Measurements from ENCODE around the gene RAB37.

The RAB37 gene, protein sequence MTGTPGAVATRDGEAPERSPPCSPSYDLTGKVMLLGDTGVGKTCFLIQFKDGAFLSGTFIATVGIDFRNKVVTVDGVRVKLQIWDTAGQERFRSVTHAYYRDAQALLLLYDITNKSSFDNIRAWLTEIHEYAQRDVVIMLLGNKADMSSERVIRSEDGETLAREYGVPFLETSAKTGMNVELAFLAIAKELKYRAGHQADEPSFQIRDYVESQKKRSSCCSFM

DNA sequence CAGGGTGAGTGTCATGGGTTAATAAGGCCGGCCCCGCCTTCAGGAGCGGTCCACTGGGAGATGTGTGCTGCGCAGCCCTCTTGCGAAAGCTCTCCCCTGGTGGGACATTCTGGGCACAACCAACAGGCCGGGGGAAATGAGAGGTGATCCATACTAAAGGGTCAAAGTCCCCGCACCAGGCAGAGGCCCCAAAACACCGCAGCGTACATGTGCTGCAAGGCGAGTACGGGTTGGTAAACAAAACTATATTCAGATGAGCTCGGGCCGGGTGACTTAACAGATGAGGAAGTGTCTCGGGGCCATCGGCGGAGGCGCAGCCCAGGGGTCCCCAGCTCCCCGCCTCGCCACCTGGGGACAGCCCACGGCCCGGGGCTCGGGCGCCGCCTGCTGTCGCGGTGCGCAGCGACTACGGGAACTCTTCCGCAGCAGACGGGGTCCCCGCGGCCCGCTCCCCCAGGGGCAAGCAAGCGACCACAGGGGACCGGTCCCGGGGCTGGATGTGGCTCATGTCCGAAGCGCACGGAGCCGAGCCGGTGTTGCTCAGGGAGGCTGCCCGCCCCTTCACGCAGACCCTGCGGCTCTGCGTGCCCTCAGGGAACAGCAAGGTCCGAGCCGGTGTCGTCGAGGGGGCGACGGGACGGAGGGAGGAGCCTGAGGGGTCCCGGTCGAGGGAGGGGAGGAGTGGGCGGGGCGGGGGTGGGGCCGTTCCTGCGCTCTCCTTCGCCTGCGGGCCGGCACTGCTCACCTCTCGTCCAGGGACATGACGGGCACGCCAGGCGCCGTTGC, at the start of gene RAB37:
Gene RAB37 (plus strand): TSS at position 744 of the 786 bp plus-strand sequence. CDS start 17 bp downstream, at position 761.
- no peak for DNase-seq (ENCODE audit: low read depth, low spot score)

DNA sequence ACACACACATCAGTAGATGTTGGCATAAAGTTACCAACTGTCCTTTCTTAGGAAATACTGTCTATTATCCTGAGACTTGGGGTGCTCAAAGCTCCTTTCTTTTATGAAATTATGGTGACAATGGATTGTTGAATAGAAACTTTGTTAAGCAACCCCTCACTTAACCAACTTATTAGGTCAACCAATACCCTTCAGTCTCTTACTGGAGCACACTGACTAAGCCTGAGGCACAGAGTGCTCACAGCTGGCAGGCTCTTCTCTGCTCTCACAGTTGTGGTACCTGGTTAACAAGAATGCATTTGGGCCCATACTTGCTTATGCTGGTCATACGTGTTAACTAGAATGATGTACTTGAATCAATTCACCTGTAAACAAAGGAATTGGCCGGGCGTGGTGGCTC, 49.2 kb upstream of the RAB37 start:
- no peak for DNase-seq (ENCODE audit: low read depth, low spot score)

DNA sequence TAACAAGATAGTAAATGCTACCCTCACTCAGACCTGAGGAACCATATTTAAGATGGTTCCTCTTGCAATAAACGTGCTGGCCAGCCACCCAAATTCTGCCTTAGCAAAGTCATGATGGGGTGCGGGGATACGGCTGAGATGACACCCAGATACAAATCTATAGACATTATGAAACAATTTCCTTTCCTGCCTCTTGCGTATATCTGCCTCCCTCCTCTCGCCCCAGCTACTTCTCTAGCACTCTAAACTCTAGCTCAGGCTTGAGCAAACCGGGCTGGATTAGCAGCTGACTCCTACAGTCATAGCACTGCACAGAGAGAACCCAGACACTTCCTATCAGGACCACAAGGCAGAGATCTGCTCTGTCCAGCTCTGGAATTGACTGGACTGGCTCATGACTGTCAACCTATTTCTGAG, 46.6 kb upstream of the RAB37 start:
- no peak for DNase-seq (ENCODE audit: low read depth, low spot score)

DNA sequence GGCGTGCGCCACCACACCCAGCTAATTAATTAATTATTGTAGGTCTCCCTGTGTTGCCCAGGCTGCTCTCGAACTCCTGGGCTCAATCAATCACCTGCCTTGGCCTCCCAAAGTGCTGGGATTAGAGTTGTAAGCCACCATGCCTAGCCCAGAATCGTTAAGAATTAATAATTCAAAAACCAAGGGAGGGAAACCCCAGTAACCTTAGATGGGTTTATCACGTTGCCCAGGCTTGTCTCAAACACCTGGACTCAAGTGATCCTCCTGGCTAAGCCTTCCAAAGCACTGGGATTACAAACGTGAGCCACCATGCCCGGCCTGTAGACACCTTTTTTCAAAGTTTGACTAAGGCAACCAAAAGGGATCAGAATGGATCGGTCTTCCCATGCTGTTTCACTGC, 45.9 kb upstream of the RAB37 start:
- DNase-seq (ENCODE audit: low read depth, low spot score), result no peak

DNA sequence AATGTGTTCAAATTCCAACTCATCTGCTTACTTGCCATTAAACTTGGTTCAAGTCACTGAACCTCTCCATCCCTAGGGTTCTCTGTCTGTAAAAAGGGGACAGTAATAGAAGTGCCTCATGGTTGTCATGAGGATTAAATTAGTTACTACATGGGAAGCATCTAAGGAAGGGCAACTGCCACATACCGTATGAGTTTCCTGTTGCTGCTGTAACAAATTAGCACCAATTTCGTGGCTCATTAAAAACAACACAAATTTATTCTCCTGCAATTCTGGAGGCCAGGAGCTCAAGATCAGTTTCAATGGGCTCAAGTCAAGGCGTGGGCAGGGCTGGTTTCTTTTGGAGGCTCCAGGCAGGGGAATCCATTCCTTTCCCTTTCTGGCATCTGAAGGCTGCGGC, 43.0 kb upstream of the RAB37 start:
- DNase-seq (ENCODE audit: low read depth, low spot score), result no peak

DNA sequence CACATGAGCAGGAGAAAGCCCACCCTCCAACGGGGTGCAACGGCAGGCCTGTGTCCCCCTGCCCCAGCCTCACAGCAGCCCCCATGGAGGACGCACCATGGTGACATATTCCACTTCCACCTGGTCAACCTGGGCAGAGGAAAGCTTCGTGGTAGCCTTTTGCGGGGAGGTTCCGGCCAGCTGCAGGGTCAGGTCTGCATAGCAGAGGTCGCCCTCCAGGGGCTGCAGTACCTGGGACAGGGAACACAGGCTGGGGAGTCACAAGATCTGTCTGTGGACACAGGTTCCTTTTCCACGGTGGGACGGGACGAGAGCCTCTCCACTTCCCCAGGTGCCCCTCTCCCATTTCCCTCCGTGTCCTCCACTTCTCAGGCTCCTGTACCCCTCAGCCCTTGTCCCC, 41.4 kb upstream of the RAB37 start:
- DNase-seq (ENCODE audit: low read depth, low spot score), result no peak

DNA sequence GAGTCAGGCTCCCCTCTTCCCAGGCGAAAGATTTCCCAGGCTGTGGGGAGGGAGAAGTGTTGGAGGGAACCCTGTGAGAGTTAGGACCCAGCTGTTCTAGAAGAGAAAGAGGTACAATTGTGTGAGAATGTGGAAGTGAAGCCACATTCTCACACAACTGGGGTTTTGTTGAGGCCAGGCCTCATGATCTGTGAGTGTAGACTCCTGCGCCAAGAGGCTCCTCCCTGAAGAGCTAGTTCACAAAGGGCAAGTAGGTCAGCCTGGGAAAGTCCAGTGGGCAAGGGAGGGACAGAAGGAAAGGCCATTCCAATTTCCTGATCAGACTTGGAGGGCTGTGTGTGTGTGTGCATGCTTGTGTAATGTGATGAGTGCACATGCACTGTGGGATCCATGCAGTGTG, 39.5 kb upstream of the RAB37 start:
- DNase-seq (ENCODE audit: low read depth, low spot score), result no peak

DNA sequence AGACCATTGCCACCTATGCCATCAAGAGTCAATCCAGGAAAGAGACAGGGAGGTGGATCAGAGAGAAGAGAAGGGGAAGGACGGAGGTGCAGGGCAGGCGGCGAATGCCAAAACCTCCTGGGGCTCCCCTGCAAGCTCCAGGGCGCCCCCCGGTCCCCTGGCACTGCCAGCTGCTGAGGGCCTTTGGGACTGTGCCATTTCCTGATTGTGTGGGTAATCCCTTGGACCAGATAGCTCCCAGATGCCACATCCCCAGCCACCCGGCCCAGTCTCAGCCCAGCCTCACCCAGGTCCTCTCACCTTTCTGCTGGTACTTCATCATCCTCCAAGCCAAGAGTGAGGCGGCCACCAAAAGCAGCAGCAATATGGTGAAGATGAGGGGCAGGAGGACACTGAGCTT, 39.0 kb upstream of the RAB37 start:
- DNase-seq (ENCODE audit: low read depth, low spot score), result no peak

DNA sequence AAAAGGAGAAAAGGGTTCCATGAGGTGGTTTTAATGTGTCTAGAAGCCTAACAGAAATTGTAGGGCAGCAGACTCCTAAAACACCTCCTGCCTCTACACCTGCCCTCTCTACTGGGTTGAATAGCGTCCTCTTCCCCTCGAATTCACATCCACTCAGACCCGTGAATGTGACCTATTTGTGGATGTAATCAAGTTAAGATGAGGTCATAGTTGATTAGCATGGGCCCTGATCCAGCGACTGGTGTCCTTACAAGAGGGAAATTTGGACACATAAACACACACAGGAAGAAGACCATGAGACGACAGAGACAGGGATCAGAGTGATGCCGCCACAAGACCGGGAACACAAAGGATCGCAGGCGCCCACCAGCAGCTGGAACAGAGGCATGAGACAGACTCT, 37.8 kb upstream of the RAB37 start:
- no peak for DNase-seq (ENCODE audit: low read depth, low spot score)

DNA sequence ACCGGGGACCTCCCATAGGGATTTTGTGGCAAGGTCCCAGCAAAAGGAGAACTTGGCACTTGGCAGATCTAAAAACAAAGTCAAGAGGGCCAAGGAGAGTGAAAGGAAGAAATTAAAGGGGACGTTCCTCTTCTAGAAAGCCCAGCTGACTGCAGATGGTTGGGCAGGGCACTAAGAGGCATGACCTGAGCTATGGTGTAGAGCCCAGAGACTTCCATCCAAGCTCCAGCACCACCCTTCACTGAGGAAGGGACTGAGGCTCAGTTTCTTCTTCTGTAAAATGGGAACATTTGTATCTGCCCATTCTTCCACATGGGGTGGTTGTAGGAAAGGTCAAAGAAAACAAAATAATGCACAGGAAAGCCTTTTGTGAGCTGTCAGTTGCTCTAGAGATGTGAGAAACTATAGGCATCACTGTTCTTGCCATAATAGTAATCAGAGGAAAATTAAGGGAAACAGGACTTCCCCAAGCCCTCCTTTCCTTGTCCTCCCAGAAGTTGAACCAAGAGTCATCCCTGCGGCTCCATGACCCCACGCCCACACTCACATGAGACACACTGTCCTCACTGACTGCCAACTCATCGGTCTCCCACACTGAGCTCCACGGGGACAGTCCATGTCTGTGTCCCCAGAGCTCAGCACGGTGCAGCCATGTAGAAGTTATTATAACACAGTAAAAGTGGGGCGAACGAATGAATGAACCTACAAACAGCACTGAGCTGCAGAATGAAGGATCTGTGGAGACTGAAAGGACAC, 34.8 kb upstream of the RAB37 start:
- DNase-seq (ENCODE audit: low read depth, low spot score), result no peak

DNA sequence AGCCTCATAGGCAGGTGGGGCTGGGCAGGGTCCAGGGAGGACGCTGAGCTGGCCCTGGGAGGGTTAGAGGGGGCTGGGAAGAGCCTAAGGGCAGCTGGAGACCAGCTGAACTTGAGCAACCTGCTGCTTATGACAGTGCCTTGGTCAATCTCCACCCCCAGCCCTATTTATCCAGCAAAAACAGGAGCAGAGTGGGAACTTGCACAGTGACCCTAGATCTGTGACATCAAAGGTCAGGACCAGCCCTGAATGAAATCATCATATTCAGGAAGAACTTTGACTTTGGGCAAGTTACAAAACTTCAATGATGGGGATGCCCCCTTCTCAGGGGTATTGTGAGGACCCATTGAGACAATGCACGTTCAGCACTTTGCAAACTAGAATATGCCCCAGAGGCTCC, 33.7 kb upstream of the RAB37 start:
- DNase-seq (ENCODE audit: low read depth, low spot score), result no peak

DNA sequence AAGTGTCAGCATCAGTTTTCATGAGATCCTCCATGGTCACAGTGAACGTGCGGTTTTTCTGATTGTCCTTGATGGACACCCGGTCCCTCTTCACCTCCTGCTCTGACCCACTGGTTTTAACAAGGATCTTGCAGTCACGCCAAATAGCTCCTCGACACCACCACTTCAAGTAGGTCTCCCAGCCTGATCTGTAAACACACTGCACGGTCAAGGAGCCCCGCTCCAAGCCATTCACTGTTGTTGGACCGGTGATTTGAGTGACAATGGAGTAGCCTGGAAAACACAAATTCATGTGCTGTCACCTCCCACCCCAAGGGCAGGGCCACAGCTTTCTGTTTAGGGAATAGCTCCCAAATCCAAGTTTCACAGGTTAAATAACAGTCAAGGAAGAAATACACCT, 32.5 kb upstream of the RAB37 start:
- DNase-seq (ENCODE audit: low read depth, low spot score), result no peak

DNA sequence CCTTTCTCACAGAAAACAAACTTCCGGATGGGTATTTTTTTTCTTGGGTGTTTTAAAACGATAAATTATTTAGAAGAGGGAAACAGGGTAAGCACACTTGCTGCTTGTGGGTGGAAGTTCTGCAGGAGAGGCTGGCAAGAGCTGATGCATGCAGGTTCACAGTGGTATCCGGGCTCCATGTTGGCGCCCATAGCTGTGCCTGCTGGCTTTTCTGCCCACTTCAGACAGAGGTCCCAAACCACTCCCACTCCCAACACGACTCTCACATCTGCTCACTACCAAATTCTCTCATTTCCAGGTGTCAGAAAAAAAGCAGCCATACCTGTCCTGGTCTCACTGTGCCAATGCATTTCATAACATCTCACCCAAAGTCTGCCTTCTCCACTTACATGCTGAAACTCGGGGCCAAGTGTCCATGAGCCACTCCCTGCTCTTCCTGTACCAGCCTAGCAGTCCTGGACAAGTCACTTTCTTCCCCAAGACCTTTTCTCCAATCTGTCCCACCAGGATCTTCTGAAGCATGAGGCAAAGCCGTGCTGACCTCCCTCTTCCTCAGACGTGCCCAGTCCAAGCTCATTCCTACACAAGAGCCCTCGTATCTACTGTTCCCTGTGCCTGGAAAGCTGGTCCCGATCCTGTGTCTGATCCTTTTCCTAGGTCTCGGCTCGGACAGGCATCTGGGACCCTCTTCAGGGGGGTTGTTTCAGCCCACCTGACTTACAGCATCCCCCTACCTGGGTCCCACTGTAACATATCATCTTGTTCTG, 25.8 kb upstream of the RAB37 start:
- no peak for DNase-seq (ENCODE audit: low read depth, low spot score)

DNA sequence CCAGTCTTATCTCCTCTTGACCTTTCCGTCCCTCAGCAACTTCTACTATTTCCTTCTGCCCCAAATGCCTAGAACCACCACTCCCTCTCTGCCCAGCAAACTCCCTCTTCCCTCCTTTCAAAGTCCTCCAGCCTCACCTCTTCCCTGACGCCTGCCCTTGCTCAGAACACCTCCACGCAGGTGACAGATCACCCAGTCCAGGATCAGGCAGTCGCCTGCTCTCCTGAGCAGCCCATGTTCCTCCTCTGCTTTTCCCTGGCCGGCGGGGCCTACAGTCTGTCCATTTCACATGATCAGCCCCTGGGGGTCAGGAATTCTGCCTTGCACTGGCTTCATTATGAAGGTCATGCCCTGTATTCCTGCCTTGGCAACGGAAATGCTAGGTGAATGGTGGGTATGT, 24.8 kb upstream of the RAB37 start:
- no peak for DNase-seq (ENCODE audit: low read depth, low spot score)

DNA sequence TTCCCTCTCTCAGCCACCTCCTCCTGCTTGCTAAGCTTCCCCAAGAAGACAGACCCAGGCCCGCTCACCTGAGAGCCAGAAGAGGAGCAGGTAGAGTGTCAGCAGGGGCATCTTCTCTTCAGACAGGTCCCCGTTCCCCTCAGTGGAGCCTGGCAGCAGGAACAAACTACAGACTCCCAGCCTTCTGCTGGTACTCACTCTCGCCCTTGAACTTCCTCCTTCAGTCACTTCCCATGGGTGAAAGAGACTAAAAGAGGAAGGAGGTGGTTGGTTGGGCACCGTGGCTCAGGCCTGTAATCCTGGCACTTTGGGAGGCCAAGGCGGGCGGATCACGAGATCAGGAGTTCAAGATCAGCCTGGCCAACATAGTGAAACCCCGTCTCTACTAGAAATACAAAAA, 24.3 kb upstream of the RAB37 start, which contains the start of gene CD300LF:
Gene CD300LF (minus strand): TSS at position 168 of the 400 bp plus-strand sequence. CDS start 57 bp downstream, at position 111.
- DNase-seq (ENCODE audit: low read depth, low spot score), result no peak

DNA sequence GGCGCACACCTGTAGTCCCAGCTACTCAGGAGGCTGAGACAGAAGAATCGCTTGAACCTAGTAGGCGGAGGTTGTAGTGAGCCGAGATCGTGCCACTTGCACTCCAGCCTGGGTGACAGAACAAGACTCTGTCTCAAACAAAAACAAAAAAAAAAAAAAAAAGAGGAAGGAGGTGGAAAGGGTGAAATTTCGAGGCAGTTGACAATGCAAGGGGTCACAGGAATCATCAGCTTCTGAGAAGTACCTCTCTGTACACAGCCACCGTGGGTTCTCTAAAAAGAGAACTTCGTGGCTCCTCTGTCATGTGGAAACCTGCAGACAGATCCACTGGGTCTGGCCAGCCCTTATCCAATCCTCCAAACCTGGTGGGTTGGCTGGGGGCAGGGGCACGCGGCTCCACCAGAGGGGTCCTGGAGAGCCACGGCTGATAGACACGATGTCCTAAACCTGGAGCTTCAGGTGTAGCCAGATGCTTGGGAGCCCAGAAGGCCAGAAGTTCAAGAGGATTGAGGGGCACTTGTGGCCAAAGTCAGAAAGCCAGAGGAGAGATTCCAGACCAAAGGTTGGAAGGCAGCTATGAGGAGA, 23.8 kb upstream of the RAB37 start:
- no peak for DNase-seq (ENCODE audit: low read depth, low spot score)

DNA sequence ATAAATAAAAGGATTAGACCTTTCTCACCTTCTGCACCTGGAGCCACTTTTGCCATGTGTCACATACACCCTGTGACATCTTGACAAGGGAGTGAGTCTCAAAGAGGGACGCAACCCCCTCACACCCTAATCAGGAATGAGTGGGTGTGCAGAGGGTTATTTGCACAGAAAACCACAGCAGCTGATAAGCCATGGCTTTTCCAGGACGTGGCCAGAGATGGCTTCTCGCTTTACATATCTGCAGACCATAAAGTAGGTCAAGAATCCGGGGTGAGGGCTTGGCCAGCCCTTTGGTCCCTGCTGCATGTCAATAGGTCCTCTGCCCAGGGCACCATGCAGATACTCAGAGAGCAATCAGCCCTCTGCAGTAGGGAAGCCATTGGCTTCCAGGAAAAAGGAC, 21.9 kb upstream of the RAB37 start:
- DNase-seq (ENCODE audit: low read depth, low spot score), result no peak

DNA sequence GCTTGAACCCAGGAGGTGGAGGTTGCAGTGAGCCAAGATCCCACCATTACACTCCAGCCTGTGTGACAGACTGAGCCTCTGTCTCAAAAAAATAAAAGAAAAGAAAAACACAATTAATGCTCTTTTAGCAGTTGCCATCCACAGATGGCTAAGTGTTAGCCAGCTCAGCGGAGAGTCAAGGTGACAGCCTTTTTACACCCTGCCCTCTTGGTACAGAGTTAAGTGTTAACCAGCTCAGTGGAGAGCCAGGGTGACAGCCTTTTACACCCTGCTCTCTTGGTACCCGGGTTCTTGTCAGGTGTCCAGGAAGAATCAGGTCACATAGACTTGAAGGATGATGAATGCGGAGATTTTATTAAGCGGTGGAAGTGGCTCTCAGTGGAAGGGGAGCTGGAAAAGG, 16.6 kb upstream of the RAB37 start:
- no peak for DNase-seq (ENCODE audit: low read depth, low spot score)

DNA sequence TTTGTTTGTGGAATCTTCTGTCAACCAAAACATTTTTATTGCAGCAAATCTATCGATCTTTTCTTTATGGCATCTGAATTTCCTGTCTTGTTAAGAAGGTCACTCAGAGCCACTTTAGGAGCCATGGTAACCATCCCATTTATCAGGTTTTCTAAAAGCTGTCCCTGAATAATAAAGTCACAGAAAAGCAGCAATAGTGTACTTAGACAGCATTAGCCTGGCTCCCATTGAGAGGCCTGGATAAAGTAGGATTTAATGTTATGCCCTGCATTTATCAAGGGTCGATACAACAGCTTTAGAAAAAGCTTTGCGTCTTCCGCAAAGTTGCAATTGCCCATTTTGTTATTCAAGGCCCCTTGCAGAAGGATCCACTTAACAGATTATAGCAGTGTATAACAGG, 14.3 kb upstream of the RAB37 start:
- DNase-seq (ENCODE audit: low read depth, low spot score), result no peak

DNA sequence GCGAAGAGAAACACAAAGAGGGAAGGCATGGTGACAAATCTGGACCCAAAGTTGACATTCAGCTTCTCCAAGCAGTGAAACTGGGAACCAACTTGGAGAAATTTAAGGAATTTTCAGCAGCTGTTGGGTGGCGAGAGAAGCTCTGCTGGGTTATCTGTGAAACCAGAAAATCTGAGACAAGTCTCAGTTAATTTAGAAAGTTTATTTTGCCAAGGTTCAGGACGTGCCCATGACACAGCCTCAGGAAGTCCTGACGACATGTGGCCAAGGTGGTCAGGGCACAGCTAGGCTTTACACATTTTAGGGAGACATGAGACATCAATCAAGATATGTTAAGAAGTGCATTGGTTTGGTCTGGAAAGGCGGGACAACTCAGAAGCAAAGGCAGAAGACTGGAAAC, 13.2 kb upstream of the RAB37 start:
- DNase-seq (ENCODE audit: low read depth, low spot score), result no peak

DNA sequence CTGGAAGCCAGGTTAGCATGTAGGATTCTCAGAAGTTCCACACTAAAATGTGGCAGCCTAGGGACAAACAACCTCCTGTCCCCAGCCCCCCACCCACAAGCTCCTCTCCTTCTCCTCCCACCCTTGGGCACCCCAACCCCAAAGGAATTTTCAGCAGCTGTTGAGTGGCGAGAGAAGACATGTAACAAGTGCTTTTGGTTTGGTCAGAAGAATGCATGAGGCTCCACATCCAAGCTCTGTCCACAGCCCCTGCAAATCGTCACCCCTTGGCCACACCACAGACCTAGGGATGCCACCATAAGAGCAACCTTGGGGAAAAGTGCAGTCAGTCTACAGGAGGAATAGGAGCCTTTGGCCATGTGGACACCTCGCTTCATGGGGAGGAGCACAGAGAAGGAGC, 11.9 kb upstream of the RAB37 start:
- no peak for DNase-seq (ENCODE audit: low read depth, low spot score)
